Upper lobe of left lung (tissue), 6 donors: ENCODE data around the gene HSPA4. TPM values are rescaled to one million over a fixed set of nuclear protein-coding genes. Genes with fewer than 3 reads are reported as not detected.

Experiments
- ATAC-seq, 2 donors: fragments of 200-7000 bp; cut with Tn5 transposase; one replicate each; pipeline ENCODE4 v1.9.1; 2022; ENCODE audit warnings: mild to moderate bottlenecking in 2 of 2, moderate library complexity in 2 of 2; ENCODE audit not compliant: low FRiP score in 2 of 2
- DNase-seq, 2 donors: peaks; one replicate each; pipeline ENCODE4 v3.0.0-alpha.2; 2019 to 2020
- H3K27ac ChIP-seq, 4 donors: fragments of 200-600 bp; sonication (generic); one replicate each; pipeline ENCODE4 v1.5.1; 2016 to 2019
- H3K27me3 ChIP-seq, 4 donors: fragments of 200-600 bp; sonication (generic); one replicate each; pipeline ENCODE4 v1.5.1; 2017 to 2019
- H3K36me3 ChIP-seq, 4 donors: fragments of 200-600 bp; sonication (generic); one replicate each; pipeline ENCODE4 v1.5.1; 2016 to 2019
- H3K4me1 ChIP-seq, 4 donors: fragments of 200-600 bp; sonication (generic); one replicate each; pipeline ENCODE4 v1.5.1; 2018 to 2019
- H3K4me3 ChIP-seq, 4 donors: fragments of 200-600 bp; sonication (generic); one replicate each; pipeline ENCODE4 v1.5.1; 2017 to 2019; ENCODE audit warnings: mild to moderate bottlenecking in 2 of 4, moderate library complexity in 1 of 4
- H3K9me3 ChIP-seq, 4 donors: fragments of 200-600 bp; sonication (generic); one replicate each; pipeline ENCODE4 v1.5.1; 2018 to 2019
- EP300 ChIP-seq, 4 donors: sonication (generic); formaldehyde crosslinking; IDR thresholded peaks; one replicate each; pipeline ENCODE4 v1.5.1; 2017; ENCODE audit warnings: antibody characterized with exemption in 4 of 4, control low read depth in 2 of 4
- POLR2A ChIP-seq, 4 donors: fragments of 450-650 bp; IDR thresholded peaks; one replicate each; pipeline ENCODE4 v1.5.1; 2016 to 2017; ENCODE audit warnings: antibody characterized with exemption in 4 of 4, mild to moderate bottlenecking in 2 of 4
- POLR2AphosphoS5 ChIP-seq, 2 donors: sonication (generic); formaldehyde crosslinking; IDR thresholded peaks; one replicate each; pipeline ENCODE4 v1.5.1; 2017; ENCODE audit warnings: antibody characterized with exemption in 2 of 2
- WGBS, 2 donors: methylation state at CpG; one replicate each; pipeline ENCODE4 v1.1.5; 2017 to 2018; 5-methylcytosine and 5-hydroxymethylcytosine counted together
- total RNA-seq, 6 donors: library from RNA; depleted of rRNA in 4 of 6; stranded (reverse); fragments of >200 nt in 4 of 6; gene quantifications; one replicate each; pipeline versions ENCODE4 v1.1.0 to v1.2.1, GENCODE V29; 2016 to 2021
- TF ChIP-seq, protein P1 (sequence below), 6 experiments: fragments of 450-650 bp in 4 of 6; fragments of 200-600 bp in 2 of 6; sonication (generic) in 2 of 6; IDR thresholded peaks; one replicate each; pipeline ENCODE4 v1.5.1; 2016 to 2019; ENCODE audit warnings: antibody characterized with exemption in 6 of 6
- donor health status: DM: no; HTN: no; CAD: no; lungs with moderate emphysema.
- donor health status: DM: no; HTN: yes; CAD: no; lungs with severe emphysema.

HSPA4 gene
- total RNA-seq, 6 donors from 2014 or later = 27.2 to 59.1 (median 56.7) TPM

DNA sequence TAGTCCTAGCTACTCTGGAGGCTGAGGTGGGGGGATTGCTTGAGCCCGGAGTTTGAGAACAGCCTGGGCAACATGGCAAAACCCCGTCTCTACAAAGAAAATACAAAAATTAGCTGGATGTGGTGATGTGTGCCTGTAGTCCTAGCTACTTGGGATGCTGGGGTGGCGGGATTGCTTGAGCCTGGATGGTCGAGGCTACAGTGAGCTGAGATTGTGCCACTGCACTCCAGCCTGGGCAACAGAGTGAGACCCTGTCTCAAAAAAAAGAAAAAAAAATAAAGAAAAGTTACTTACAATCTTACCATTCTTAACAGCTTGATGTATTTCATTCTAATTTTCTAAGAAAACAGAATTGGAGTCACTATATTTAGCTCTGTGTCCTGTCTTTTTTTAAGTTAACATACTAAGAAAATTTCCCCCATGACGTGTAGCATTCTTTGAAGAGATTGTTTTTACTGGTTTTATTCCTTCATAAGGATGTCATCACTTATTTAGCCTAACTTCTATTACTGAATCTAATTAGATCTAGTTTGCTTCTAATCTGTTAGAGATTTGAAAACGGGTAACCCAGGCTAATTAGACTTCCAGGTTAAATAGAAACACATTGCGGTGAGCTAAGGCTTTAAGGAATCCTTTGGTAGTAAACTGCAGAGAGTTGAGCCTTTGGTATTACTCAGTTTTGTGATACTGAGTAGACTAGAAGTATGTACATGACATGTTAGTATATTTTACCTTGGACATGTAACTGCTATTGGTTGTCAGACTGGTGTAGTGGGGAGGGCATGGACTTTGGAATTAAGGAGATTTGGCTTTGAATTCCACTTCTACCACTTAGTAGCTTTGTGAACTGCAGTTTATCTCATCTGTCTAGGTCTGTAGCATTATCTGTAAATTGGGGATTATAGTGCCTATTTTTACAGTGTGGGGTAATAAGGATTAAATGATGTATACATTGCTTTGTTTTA is 24.0 kb downstream of the HSPA4 start:
- DNase-seq (no peak), ATAC-seq (no peak)
- no peak for TF ChIP-seq EP300 (IDR thresholded peaks at IDR 0.05)
- no peak for TF ChIP-seq POLR2AphosphoS5 (IDR thresholded peaks at IDR 0.05)
- TF ChIP-seq POLR2A (IDR thresholded peaks at IDR 0.05) = no peak
- TF ChIP-seq, protein P1, sequence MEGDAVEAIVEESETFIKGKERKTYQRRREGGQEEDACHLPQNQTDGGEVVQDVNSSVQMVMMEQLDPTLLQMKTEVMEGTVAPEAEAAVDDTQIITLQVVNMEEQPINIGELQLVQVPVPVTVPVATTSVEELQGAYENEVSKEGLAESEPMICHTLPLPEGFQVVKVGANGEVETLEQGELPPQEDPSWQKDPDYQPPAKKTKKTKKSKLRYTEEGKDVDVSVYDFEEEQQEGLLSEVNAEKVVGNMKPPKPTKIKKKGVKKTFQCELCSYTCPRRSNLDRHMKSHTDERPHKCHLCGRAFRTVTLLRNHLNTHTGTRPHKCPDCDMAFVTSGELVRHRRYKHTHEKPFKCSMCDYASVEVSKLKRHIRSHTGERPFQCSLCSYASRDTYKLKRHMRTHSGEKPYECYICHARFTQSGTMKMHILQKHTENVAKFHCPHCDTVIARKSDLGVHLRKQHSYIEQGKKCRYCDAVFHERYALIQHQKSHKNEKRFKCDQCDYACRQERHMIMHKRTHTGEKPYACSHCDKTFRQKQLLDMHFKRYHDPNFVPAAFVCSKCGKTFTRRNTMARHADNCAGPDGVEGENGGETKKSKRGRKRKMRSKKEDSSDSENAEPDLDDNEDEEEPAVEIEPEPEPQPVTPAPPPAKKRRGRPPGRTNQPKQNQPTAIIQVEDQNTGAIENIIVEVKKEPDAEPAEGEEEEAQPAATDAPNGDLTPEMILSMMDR (IDR thresholded peaks at IDR 0.05) = no peak
- WGBS, 2 donors = 89 to 95% methylated on average over 7 of the region's 7 CpGs
- no peak overlapping the region for H3K27ac ChIP-seq
- no peaks in the 10 kb centered on the region for H3K9me3 ChIP-seq
- peaks cover 12 to 65% (median 37%) of the 10 kb centered on the region in 4 donors for H3K36me3 ChIP-seq
- H3K4me3 ChIP-seq = no peak overlapping the region
- H3K27me3 ChIP-seq = no peaks in the 10 kb centered on the region
- no peaks in the 10 kb centered on the region for H3K4me1 ChIP-seq

DNA sequence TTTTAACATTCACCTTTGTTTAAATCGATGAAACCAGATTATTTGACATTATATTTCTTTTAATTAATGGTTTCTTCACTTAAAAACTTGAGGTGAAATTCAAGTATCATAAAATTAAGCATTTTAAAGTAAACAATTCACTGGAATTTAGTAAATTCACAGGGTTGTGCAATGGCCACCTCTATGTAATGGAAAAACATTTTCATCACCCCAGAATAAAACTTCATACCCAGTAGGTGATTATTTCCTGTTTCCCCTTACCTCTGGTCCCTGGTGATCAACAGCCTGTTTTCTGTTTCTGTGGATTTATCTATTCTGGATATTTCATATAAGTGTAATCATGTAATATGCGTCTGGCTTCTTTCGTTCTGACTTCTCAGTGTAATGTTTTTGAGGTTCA is 27.2 kb downstream of the HSPA4 start:
- DNase-seq (no peak), ATAC-seq (no peak)
- no peaks in the 10 kb centered on the region for H3K27me3 ChIP-seq
- peaks cover 0 to 51% (median 22%) of the 10 kb centered on the region in 4 donors for H3K36me3 ChIP-seq
- peaks cover 0 to 6% (median 0%) of the 10 kb centered on the region in 4 donors for H3K4me1 ChIP-seq
- no peaks in the 10 kb centered on the region for H3K9me3 ChIP-seq
- no peak overlapping the region for H3K27ac ChIP-seq
- WGBS, 2 donors = 94 to 99% methylated on average over 3 of the region's 3 CpGs
- no peak for TF ChIP-seq EP300 (IDR thresholded peaks at IDR 0.05)
- TF ChIP-seq, protein P1 (IDR thresholded peaks at IDR 0.05) = no peak
- no peak for TF ChIP-seq POLR2A (IDR thresholded peaks at IDR 0.05)
- TF ChIP-seq POLR2AphosphoS5 (IDR thresholded peaks at IDR 0.05) = no peak
- no peak overlapping the region for H3K4me3 ChIP-seq

DNA sequence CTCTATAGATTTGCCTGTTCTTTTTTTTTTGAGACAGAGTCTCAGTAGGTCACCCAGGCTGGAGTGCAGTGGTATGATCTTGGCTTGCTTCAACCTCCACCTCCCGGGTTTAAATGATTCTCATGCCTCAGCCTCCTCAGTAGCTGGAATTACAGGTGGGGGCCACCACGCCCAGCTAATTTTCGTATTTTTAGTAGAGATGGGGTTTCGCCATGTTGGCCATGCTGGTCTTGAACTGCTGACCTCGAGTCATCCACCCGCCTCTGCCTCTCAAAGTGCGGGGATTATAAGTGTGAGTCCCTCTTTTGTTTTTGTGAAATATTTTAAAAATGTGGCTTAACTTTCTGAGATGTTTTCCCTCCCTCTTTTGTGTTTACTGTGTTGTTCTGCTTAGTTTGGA is 29.2 kb downstream of the HSPA4 start:
- DNase-seq (no peak), ATAC-seq (no peak)
- Histone ChIP-seq H3K36me3 (peaks cover 0 to 39% (median 15%) of the 10 kb centered on the region in 4 donors), H3K27ac (no peak overlapping the region), H3K9me3 (no peaks in the 10 kb centered on the region), H3K27me3 (no peaks in the 10 kb centered on the region), H3K4me1 (peaks cover 0 to 6% (median 0%) of the 10 kb centered on the region in 4 donors), H3K4me3 (no peak overlapping the region)
- no peak for TF ChIP-seq POLR2A (IDR thresholded peaks at IDR 0.05)
- TF ChIP-seq, protein P1 (IDR thresholded peaks at IDR 0.05) = no peak
- no peak for TF ChIP-seq EP300 (IDR thresholded peaks at IDR 0.05)
- no peak for TF ChIP-seq POLR2AphosphoS5 (IDR thresholded peaks at IDR 0.05)
- WGBS, 2 donors = 93% methylated on average over 7 of the region's 7 CpGs

DNA sequence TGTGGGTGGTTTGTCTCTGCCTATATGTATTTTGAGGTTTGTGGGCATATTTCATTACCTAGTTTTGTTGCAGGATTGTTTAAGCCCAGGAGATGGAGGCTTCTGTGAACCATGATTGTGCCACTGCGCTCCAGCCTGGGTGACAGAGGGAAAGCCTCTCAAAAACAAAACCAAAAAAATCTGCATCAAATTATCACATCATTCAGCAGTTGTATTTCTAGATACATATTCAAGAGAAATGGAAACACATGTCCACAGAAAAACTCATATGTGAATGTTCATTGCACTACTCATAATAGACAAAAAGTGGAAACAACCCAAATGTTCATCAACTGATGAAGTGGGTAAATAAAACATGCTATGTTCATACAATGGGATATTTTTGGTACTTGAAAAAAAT is 29.9 kb downstream of the HSPA4 start:
- Histone ChIP-seq H3K36me3 (peaks cover 0 to 39% (median 17%) of the 10 kb centered on the region in 4 donors), H3K4me3 (no peak overlapping the region), H3K27me3 (no peaks in the 10 kb centered on the region), H3K9me3 (no peaks in the 10 kb centered on the region), H3K27ac (no peak overlapping the region), H3K4me1 (peaks cover 0 to 6% (median 0%) of the 10 kb centered on the region in 4 donors)
- DNase-seq (no peak), ATAC-seq (no peak)
- TF ChIP-seq, protein P1 (IDR thresholded peaks at IDR 0.05) = no peak
- no peak for TF ChIP-seq POLR2A (IDR thresholded peaks at IDR 0.05)
- TF ChIP-seq POLR2AphosphoS5 (IDR thresholded peaks at IDR 0.05) = no peak
- TF ChIP-seq EP300 (IDR thresholded peaks at IDR 0.05) = no peak
- 100% methylated on average over 1 of the region's 1 CpG for WGBS, 2 donors
